HepG2 (cell line): ENCODE data around the gene REM2. TPM values are rescaled to one million over a fixed set of nuclear protein-coding genes. Genes with fewer than 3 reads are reported as not detected.

ENCODE experiments used
- ATAC-seq: fragments of 200-7000 bp; cut with Tn5 transposase; 3 replicates; pipeline ENCODE4 v1.9.1; 2020; ENCODE audit warnings: mild to moderate bottlenecking, moderate library complexity
- BruUV-seq: library from RNA; stranded (reverse); fragments of 400-500 nt; replicated peaks from 2 replicates; lab custom pipeline; 2021; lab: Mats Ljungman, UMichigan
- CTCF ChIA-PET: fragments of 300-600 bp; formaldehyde crosslinking; extraction: SDS; loops from one replicate; lab custom pipeline; 2021; ENCODE audit warnings: low total read pairs, inconsistent platforms, low intra/inter-chr PET ratio; lab: Yijun Ruan, JAX
- POLR2A ChIA-PET: fragments of 350-600 bp; sonication (Branson Sonifier 250); formaldehyde crosslinking; loops from one replicate; lab custom pipeline; 2020; ENCODE audit warnings: antibody characterized with exemption, inconsistent platforms; lab: Yijun Ruan, JAX
- DNase-seq: peaks from one replicate; pipeline ENCODE4 v3.0.0-alpha.2; 2015; ENCODE audit warnings: low spot score
- FAIRE-seq: peaks from 3 replicates; lab custom pipeline; 2011; peaks lifted over from hg19 to GRCh38; lab: Jason Lieb, UNC
- H2AFZ ChIP-seq: one replicate; pipeline ENCODE4 v1.6.1; 2011; ENCODE audit warnings: low read length, inconsistent platforms
- H3K27ac ChIP-seq: fragments of 300-600 bp; 3 replicates; pipeline ENCODE4 v1.8.0; 2011; ENCODE audit warnings: mixed run types, mild to moderate bottlenecking, mixed read lengths, low read length, inconsistent platforms; ENCODE audit not compliant: insufficient read depth; ENCODE audit errors: extremely low read length
- H3K27me3 ChIP-seq, 2 experiments: fragments of 200-600 bp in 1 of 2; 2 replicates in 1 of 2; 3 replicates in 1 of 2; pipeline versions ENCODE4 v1.6.0 to v1.8.0; 2011; ENCODE audit warnings: low read length in 2 of 2, mild to moderate bottlenecking in 2 of 2, moderate library complexity in 2 of 2, inconsistent platforms in 1 of 2; ENCODE audit not compliant: insufficient read depth in 2 of 2, control insufficient read depth in 1 of 2
- H3K36me3 ChIP-seq, 2 experiments: fragments of 200-600 bp in 1 of 2; replicated peaks in 1 of 2; 2 replicates in 1 of 2; 3 replicates in 1 of 2; pipeline versions ENCODE4 v1.5.1 to v1.8.0; 2011; ENCODE audit warnings: low read length in 2 of 2, inconsistent platforms in 1 of 2; ENCODE audit not compliant: insufficient read depth in 2 of 2, control insufficient read depth in 1 of 2
- H3K4me1 ChIP-seq: 2 replicates; pipeline ENCODE4 v1.5.1; 2012; ENCODE audit warnings: low read length, inconsistent platforms; ENCODE audit not compliant: insufficient read depth
- H3K4me2 ChIP-seq: 2 replicates; pipeline ENCODE4 v1.6.0; 2011; ENCODE audit warnings: low read depth, low read length, inconsistent platforms
- H3K4me3 ChIP-seq, 3 experiments: fragments of 200-600 bp in 1 of 3; sonication (generic), shearing (Covaris generic) in 1 of 3; replicated peaks in 1 of 3; 2 replicates each; pipeline ENCODE4 v1.5.1; 2011 to 2016; ENCODE audit warnings: low read length in 3 of 3, inconsistent platforms in 2 of 3, low read depth in 2 of 3, mild to moderate bottlenecking in 2 of 3, control low read depth in 1 of 3, mixed read lengths in 1 of 3; ENCODE audit not compliant: insufficient read depth in 1 of 3
- H3K79me2 ChIP-seq: one replicate; pipeline ENCODE4 v1.6.1; 2011; ENCODE audit warnings: low read length, inconsistent platforms; ENCODE audit not compliant: insufficient read depth
- H3K9ac ChIP-seq: 2 replicates; pipeline ENCODE4 v1.6.0; 2011; ENCODE audit warnings: mild to moderate bottlenecking, low read depth, low read length, inconsistent platforms; ENCODE audit not compliant: insufficient read depth
- H3K9me3 ChIP-seq: 2 replicates; pipeline ENCODE4 v1.5.1; 2012; ENCODE audit warnings: mild to moderate bottlenecking, low read length
- H4K20me1 ChIP-seq: 2 replicates; pipeline ENCODE4 v1.6.0; 2011; ENCODE audit warnings: inconsistent platforms, mild to moderate bottlenecking, low read length, moderate library complexity; ENCODE audit not compliant: insufficient read depth
- BRCA1 ChIP-seq: sonication (generic); formaldehyde crosslinking; IDR thresholded peaks from 2 replicates; pipeline ENCODE4 v1.4.0; 2020; ENCODE audit warnings: missing genetic modification reagents
- HNRNPK ChIP-seq: fragments of 200-400 bp; formaldehyde crosslinking; IDR thresholded peaks from 2 replicates; pipeline ENCODE4 v1.6.1; 2018; ENCODE audit warnings: low read length, low read depth, moderate library complexity, mild to moderate bottlenecking; ENCODE audit not compliant: poor library complexity, severe bottlenecking
- TBX2 ChIP-seq: sonication (generic); formaldehyde crosslinking; IDR thresholded peaks from 2 replicates; pipeline ENCODE4 v1.5.0; 2020; ENCODE audit warnings: missing genetic modification reagents, mild to moderate bottlenecking, borderline replicate concordance
- ZNF326 ChIP-seq: sonication (generic); formaldehyde crosslinking; IDR thresholded peaks from 2 replicates; pipeline ENCODE4 v1.4.0; 2020; ENCODE audit warnings: missing genetic modification reagents, borderline replicate concordance
- WGBS: methylation state at CpG from one replicate; pipeline ENCODE4 v1.1.6; 2017; ENCODE audit warnings: low lambda C conversion rate; 5-methylcytosine and 5-hydroxymethylcytosine counted together
- in situ Hi-C: cut with HindIII; loops from 2 replicates; pipeline ENCODE4 v1.10.0; 2017; ENCODE audit warnings: low pct_unique_long_range_greater_than_20kb; ENCODE audit not compliant: extremely low pct_ligation_motif_present
- intact Hi-C: fragments of 100-400 bp; cut with micrococcal nuclease; formaldehyde crosslinking; loops from one replicate; pipeline ENCODE4 v1.10.0; 2022; ENCODE audit not compliant: unreplicated experiment
- polyA plus RNA-seq, 8 experiments: library from polyadenylated mRNA; depleted of rRNA in 3 of 8; stranded (reverse) in 7 of 8; unstranded in 1 of 8; fragments of >200 nt; fragmentation: Illumina TruSeq in 4 of 8; extraction: Trizol in 4 of 8; gene quantifications; 2 replicates each; pipeline versions ENCODE4 v1.2.1 to v1.2.3, GENCODE V29; 2011 to 2016; ENCODE audit warnings: low read depth in 4 of 8, missing spikeins in 1 of 8, mixed read lengths in 1 of 8; ENCODE audit not compliant: insufficient read depth in 1 of 8
- total RNA-seq, 5 experiments: library from RNA; depleted of rRNA; stranded (reverse); fragments of >200 nt; fragmentation: Illumina TruSeq; extraction: Trizol; gene quantifications; 2 replicates each; pipeline ENCODE4 v1.2.3, GENCODE V29; 2016; ENCODE audit warnings: low read depth in 1 of 5
- TF ChIP-seq, protein P1 (sequence below): sonication (generic); formaldehyde crosslinking; IDR thresholded peaks from 2 replicates; pipeline ENCODE4 v1.4.0; 2020; ENCODE audit warnings: missing genetic modification reagents, mild to moderate bottlenecking, borderline replicate concordance

Gene REM2
- total and polyA plus RNA-seq, 2 of the 13 experiments (the other 11 are each of a cell fraction or from before 2014, with no cell fraction given), result 0.20 TPM; not detected in 1

DNA sequence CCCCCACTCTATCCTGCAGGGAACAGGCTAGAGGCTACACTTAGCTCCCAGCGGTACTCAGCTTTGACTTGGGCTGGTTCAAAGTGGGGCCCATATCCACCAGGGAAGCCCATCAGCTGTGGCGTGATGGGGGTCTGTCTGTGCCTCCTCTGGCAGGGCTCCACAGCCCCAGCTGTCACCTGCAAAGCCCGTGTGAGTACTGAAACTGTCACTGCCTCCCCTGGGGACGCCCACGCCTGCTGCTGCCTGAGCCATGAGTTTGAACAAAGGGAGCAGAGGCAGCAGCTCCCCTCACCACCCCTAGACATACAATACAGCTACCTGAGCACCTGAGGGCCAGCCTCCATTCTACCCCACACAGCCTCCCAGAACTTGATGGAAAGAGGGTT lies 5.0 kb downstream of the REM2 start (continued):
- TF ChIP-seq HNRNPK, result no peak
- TF ChIP-seq ZNF326 (CRISPR knock-in tag), result no peak

DNA sequence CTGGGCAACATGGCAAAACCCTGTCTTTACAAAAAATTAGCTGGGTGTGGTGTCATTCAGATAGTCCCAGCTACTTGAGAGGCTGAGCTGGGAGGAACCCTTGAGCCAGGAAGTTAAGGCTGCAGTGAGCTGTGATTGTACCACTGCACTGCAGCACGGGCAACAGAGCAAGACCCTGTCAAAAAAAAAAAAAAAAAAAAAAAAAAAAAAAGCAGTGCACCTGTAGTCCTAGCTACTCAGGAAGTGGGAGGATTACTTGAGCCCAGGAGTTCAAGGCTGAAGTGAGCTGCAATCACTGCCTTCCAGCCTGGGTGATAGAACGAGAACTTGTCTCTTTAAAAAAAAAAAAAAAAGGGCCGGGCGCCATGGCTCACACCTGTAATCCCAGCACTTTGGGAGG lies 5.6 kb downstream of the REM2 start:
- DNase-seq (no peak), ATAC-seq (no peak), FAIRE-seq (no peak)
- Histone ChIP-seq H3K36me3 (no peaks in the 10 kb centered on the region), H3K27me3 (peaks cover 11 to 54% of the 10 kb centered on the region in 2 experiments), H3K9me3 (no peaks in the 10 kb centered on the region), H3K27ac (no peak overlapping the region), H3K4me2 (no peak overlapping the region), H3K79me2 (no peaks in the 10 kb centered on the region), H3K9ac (no peak overlapping the region), H4K20me1 (no peaks in the 10 kb centered on the region), H3K4me3 (no peak overlapping the region), H3K4me1 (peaks cover 9% of the 10 kb centered on the region), H2AFZ (no peak overlapping the region)
- ChIA-PET CTCF (no interaction called here), POLR2A (interaction anchor here (0.7 to 2.2 kb wide), 8 partner anchors 11 to 319 kb away, joined by 3 to 11 read pairs (median 4); partner anchors contain the start of genes LRP10, OXA1L and PRMT5)
- TF ChIP-seq, protein P1, sequence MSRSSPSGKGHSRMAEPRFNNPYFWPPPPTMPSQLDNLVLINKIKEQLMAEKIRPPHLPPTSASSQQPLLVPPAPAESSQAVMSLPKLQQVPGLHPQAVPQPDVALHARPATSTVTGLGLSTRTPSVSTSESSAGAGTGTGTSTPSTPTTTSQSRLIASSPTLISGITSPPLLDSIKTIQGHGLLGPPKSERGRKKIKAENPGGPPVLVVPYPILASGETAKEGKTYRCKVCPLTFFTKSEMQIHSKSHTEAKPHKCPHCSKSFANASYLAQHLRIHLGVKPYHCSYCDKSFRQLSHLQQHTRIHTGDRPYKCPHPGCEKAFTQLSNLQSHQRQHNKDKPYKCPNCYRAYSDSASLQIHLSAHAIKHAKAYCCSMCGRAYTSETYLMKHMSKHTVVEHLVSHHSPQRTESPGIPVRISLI (CRISPR knock-in tag), result peak; percentile 80
- TF ChIP-seq TBX2 (CRISPR knock-in tag) (peak; percentile 27; the same call in 1 of the 2 replicates), BRCA1 (no peak)
- WGBS, result 8% methylated on average over 4 of the region's 4 CpGs
- in situ Hi-C loops (no loop called here), intact Hi-C loops (no loop called here)
- no TSS peak for BruUV-seq
